Measurements from ENCODE around the gene CNTNAP5. TPM values are rescaled to one million over a fixed set of nuclear protein-coding genes. Genes with fewer than 3 reads are reported as not detected.

The CNTNAP5 gene
- total and polyA plus RNA-seq, 2 donors (not counting 1 experiment from before 2014, with no cell fraction given): not detected

DNA sequence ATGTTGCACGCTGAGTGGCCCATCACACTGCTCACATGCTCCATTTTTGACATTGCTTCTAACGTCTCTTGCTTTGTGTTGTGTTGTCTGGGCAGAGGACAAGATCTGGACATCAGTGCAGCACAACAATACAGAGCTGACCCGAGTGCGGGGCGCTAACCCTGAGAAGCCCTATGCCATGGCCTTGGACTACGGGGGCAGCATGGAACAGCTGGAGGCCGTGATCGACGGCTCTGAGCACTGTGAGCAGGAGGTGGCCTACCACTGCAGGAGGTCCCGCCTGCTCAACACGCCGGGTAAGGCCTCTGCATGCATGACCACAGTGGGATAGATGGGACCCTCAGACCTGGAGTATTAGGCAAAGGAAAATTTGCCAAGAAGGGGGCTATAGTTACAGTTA is 622.6 kb downstream of the CNTNAP5 start:
- Histone ChIP-seq H3K27me3 (replicated peaks in 1 of 4; ENCODE audit: control extremely low read depth in 1 of 4, control insufficient read depth in 3 of 4, insufficient read depth in 4 of 4, low read length in 3 of 4) (no peaks in the 10 kb centered on the region), H2AFZ (ENCODE audit: insufficient read depth, low read depth, low read length, poor library complexity, severe bottlenecking) (no peak overlapping the region), H3K4me3 (ENCODE audit: control extremely low read depth in 1 of 5, extremely low read depth in 1 of 5, insufficient read depth in 1 of 5, low read depth in 2 of 5, low read length in 4 of 5) (no peak overlapping the region), H3K9ac (ENCODE audit: low read length) (no peak overlapping the region), H3K79me2 (ENCODE audit: control insufficient read depth, insufficient read depth, low read length) (no peaks in the 10 kb centered on the region), H3K9me3 (ENCODE audit: control extremely low read depth in 1 of 3, control insufficient read depth in 2 of 3, insufficient read depth in 1 of 3, low read length in 2 of 3) (peaks cover 0 to 8% (median 0%) of the 10 kb centered on the region in 3 donors), H3K27ac (ENCODE audit: low read length in 2 of 2) (no peak overlapping the region), H3K36me3 (replicated peaks in 1 of 2; ENCODE audit: control extremely low read depth in 1 of 2, control insufficient read depth in 1 of 2, extremely low read depth in 1 of 2, insufficient read depth in 2 of 2, low read length in 1 of 2) (no peaks in the 10 kb centered on the region), H3K4me2 (replicated peaks; ENCODE audit: low read depth, low read length, poor library complexity, severe bottlenecking) (no peak overlapping the region), H3K4me1 (ENCODE audit: control insufficient read depth in 2 of 2, insufficient read depth in 2 of 2, low read length in 2 of 2) (no peaks in the 10 kb centered on the region), H4K20me1 (ENCODE audit: control insufficient read depth, insufficient read depth, low read length, poor library complexity, severe bottlenecking) (no peaks in the 10 kb centered on the region)
- Mint-ChIP-seq H3K4me1 (no peaks in the 10 kb centered on the region), H3K27ac (no peak overlapping the region), H3K9me3 (ENCODE audit: insufficient read depth) (peaks cover 4% of the 10 kb centered on the region), H3K4me3 (no peak overlapping the region), H3K27me3 (no peaks in the 10 kb centered on the region)
- ChIA-PET POLR2A (no interaction called here), CTCF (no interaction called here)
- 93% methylated on average over 11 of the region's 12 CpGs for WGBS (ENCODE audit: insufficient coverage)
- intact Hi-C loops (cut with micrococcal nuclease): no loop called here
- ATAC-seq (ENCODE audit: low read depth): no peak
- no peak for DNase-seq
- no peak for TF ChIP-seq EZH2 (IDR thresholded peaks at IDR 0.05; ENCODE audit: borderline replicate concordance, insufficient read depth, low read depth, low read length, poor library complexity, severe bottlenecking)
- TF ChIP-seq, protein P1, sequence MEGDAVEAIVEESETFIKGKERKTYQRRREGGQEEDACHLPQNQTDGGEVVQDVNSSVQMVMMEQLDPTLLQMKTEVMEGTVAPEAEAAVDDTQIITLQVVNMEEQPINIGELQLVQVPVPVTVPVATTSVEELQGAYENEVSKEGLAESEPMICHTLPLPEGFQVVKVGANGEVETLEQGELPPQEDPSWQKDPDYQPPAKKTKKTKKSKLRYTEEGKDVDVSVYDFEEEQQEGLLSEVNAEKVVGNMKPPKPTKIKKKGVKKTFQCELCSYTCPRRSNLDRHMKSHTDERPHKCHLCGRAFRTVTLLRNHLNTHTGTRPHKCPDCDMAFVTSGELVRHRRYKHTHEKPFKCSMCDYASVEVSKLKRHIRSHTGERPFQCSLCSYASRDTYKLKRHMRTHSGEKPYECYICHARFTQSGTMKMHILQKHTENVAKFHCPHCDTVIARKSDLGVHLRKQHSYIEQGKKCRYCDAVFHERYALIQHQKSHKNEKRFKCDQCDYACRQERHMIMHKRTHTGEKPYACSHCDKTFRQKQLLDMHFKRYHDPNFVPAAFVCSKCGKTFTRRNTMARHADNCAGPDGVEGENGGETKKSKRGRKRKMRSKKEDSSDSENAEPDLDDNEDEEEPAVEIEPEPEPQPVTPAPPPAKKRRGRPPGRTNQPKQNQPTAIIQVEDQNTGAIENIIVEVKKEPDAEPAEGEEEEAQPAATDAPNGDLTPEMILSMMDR (IDR thresholded peaks at IDR 0.05): no peak

DNA sequence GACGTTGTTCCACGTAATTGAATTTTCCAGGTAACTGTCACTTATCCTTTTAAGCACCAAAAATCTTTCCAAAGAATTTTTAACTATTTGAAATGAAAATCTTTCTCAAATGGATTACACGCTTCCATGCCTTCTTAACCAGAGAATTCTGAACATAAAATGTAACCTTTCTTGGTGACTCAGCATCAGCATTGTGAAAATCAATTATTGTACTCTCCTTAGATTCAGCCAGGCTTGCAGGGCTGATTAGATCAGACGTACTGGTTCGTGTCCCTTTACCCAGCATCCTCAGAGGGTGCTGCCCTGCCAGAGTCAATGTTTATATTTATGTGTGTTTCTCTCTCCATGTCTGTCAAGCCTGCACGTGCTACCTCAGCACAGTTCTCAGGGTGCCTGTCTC is 623.9 kb downstream of the CNTNAP5 start:
- H3K9ac ChIP-seq (ENCODE audit: low read length): no peak overlapping the region
- DNase-seq: no peak
- H3K9me3 ChIP-seq (ENCODE audit: control extremely low read depth in 1 of 3, control insufficient read depth in 2 of 3, insufficient read depth in 1 of 3, low read length in 2 of 3): peaks cover 0 to 8% (median 0%) of the 10 kb centered on the region in 3 donors
- peaks cover 4% of the 10 kb centered on the region for H3K9me3 Mint-ChIP-seq (ENCODE audit: insufficient read depth)
- H3K4me2 ChIP-seq (replicated peaks; ENCODE audit: low read depth, low read length, poor library complexity, severe bottlenecking): no peak overlapping the region
- no peaks in the 10 kb centered on the region for H3K27me3 ChIP-seq (replicated peaks in 1 of 4; ENCODE audit: control extremely low read depth in 1 of 4, control insufficient read depth in 3 of 4, insufficient read depth in 4 of 4, low read length in 3 of 4)
- no peak overlapping the region for H3K27ac ChIP-seq (ENCODE audit: low read length in 2 of 2)
- ATAC-seq (ENCODE audit: low read depth): no peak
- no peak overlapping the region for H3K27ac Mint-ChIP-seq
- no peaks in the 10 kb centered on the region for H3K4me1 ChIP-seq (ENCODE audit: control insufficient read depth in 2 of 2, insufficient read depth in 2 of 2, low read length in 2 of 2)
- no peaks in the 10 kb centered on the region for H3K79me2 ChIP-seq (ENCODE audit: control insufficient read depth, insufficient read depth, low read length)
- no peaks in the 10 kb centered on the region for H3K27me3 Mint-ChIP-seq
- no peaks in the 10 kb centered on the region for H4K20me1 ChIP-seq (ENCODE audit: control insufficient read depth, insufficient read depth, low read length, poor library complexity, severe bottlenecking)
- H3K4me1 Mint-ChIP-seq: no peaks in the 10 kb centered on the region
- no peak overlapping the region for H3K4me3 Mint-ChIP-seq
- intact Hi-C loops (cut with micrococcal nuclease): no loop called here
- no peak overlapping the region for H3K4me3 ChIP-seq (ENCODE audit: control extremely low read depth in 1 of 5, extremely low read depth in 1 of 5, insufficient read depth in 1 of 5, low read depth in 2 of 5, low read length in 4 of 5)
- no peaks in the 10 kb centered on the region for H3K36me3 ChIP-seq (replicated peaks in 1 of 2; ENCODE audit: control extremely low read depth in 1 of 2, control insufficient read depth in 1 of 2, extremely low read depth in 1 of 2, insufficient read depth in 2 of 2, low read length in 1 of 2)
- ChIA-PET CTCF (no interaction called here), POLR2A (no interaction called here)
- no peak overlapping the region for H2AFZ ChIP-seq (ENCODE audit: insufficient read depth, low read depth, low read length, poor library complexity, severe bottlenecking)
- TF ChIP-seq, protein P1 (IDR thresholded peaks at IDR 0.05): no peak
- TF ChIP-seq EZH2 (IDR thresholded peaks at IDR 0.05; ENCODE audit: borderline replicate concordance, insufficient read depth, low read depth, low read length, poor library complexity, severe bottlenecking): no peak
- 68% methylated on average over 6 of the region's 6 CpGs for WGBS (ENCODE audit: insufficient coverage)
